SK-N-SH treated with all-trans-retinoic acid at 6 μM for 48 hours (cell line): ENCODE data around the gene SAPCD1.

ENCODE experiments used
- CREB5 ChIP-seq: fragments of 250-450 bp; sonication (Bioruptor Pico); IDR thresholded peaks from 2 replicates; pipeline ENCODE4 v1.5.1; 2020; ENCODE audit warnings: low read depth, mild to moderate bottlenecking, moderate library complexity
- GLIS3 ChIP-seq: fragments of 250-450 bp; sonication (Bioruptor Pico); IDR thresholded peaks from 2 replicates; pipeline ENCODE4 v1.5.0; 2020; ENCODE audit warnings: mild to moderate bottlenecking, moderate library complexity
- ISL1 ChIP-seq: fragments of 250-450 bp; sonication (Bioruptor Pico); IDR thresholded peaks from 2 replicates; pipeline ENCODE4 v2.1.2; 2022; ENCODE audit warnings: mild to moderate bottlenecking, moderate library complexity
- OSR1 ChIP-seq: fragments of 250-450 bp; sonication (Bioruptor Pico); IDR thresholded peaks from 2 replicates; pipeline ENCODE4 v1.8.0; 2022; ENCODE audit warnings: moderate library complexity, mild to moderate bottlenecking, inconsistent platforms
- PPARA ChIP-seq: fragments of 250-450 bp; sonication (Bioruptor Pico); IDR thresholded peaks from 2 replicates; pipeline ENCODE4 v1.5.0; 2020; ENCODE audit warnings: mild to moderate bottlenecking, borderline replicate concordance
- ZFP3 ChIP-seq: fragments of 250-450 bp; sonication (Bioruptor Pico); IDR thresholded peaks from 2 replicates; pipeline ENCODE4 v1.5.0; 2020; ENCODE audit warnings: mild to moderate bottlenecking, moderate library complexity
- ZFP30 ChIP-seq: fragments of 450-650 bp; formaldehyde crosslinking; IDR thresholded peaks from 2 replicates; pipeline ENCODE4 v1.5.0; 2022; ENCODE audit warnings: mild to moderate bottlenecking, moderate library complexity
- TF ChIP-seq, protein P1 (sequence below): fragments of 250-450 bp; sonication (Bioruptor Pico); IDR thresholded peaks from 2 replicates; pipeline ENCODE4 v1.8.0; 2020; ENCODE audit warnings: mild to moderate bottlenecking, moderate library complexity, borderline replicate concordance

DNA sequence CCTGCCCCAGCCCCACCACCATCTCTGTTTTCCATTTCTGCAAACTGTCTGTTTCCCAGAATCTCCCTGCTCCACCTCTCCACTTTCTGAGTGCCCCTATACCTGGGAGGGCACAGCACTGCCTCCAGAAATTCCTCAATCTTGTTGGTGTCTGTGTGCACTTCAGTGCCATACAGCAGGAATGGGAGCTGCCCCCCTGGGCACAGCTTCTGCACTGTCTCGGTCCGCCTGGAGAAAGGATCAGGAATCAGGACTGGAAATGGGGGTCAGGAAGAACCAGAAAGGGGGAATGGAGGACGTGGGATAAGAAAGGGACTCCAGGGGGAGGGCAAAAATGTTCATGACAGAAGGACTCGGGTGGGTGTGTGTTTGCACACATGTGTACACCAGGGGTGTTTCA is 28.7 kb upstream of the SAPCD1 start:
- TF ChIP-seq, protein P1, sequence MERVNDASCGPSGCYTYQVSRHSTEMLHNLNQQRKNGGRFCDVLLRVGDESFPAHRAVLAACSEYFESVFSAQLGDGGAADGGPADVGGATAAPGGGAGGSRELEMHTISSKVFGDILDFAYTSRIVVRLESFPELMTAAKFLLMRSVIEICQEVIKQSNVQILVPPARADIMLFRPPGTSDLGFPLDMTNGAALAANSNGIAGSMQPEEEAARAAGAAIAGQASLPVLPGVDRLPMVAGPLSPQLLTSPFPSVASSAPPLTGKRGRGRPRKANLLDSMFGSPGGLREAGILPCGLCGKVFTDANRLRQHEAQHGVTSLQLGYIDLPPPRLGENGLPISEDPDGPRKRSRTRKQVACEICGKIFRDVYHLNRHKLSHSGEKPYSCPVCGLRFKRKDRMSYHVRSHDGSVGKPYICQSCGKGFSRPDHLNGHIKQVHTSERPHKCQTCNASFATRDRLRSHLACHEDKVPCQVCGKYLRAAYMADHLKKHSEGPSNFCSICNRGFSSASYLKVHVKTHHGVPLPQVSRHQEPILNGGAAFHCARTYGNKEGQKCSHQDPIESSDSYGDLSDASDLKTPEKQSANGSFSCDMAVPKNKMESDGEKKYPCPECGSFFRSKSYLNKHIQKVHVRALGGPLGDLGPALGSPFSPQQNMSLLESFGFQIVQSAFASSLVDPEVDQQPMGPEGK = no peak
- TF ChIP-seq CREB5 (no peak), ZFP3 (CRISPR knock-in tag) (no peak), GLIS3 (CRISPR knock-in tag) (no peak), OSR1 (CRISPR knock-in tag) (no peak), ZFP30 (no peak), PPARA (CRISPR knock-in tag) (no peak), ISL1 (CRISPR knock-in tag) (no peak)
